GM19351 (cell line): ENCODE data around the gene GJA9.
"Not testable (repeated sequence)": the region's sequence is repeated elsewhere in the genome, so short reads cannot be mapped to it uniquely, and the experiment has no call there.

ENCODE experiments used
- ATAC-seq: cut with Tn5 transposase; IDR thresholded peaks from one replicate; pipeline ENCODE4 v1.9.1; 2021; ENCODE audit warnings: mild to moderate bottlenecking, moderate library complexity; ENCODE audit not compliant: unreplicated experiment

GJA9 gene

DNA sequence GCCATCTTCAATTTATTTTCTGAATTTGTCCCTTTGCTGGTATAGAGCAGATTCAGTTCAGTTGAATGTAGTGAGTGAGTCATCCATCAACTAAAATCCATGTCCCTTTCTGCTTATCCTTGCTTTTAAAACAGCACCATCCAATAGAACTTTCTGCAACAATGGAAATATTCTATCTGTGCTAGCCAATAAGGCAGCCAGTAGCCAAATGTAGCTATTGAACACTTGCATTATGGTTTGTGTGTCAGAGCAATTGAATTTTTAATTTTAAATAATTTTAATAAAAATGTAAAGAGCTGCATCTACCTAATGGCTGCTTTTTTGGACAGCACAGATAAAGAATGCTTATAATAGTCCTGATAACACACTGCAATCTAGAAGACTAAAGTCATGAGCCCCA lies at the start of gene GJA9:
Gene GJA9, minus strand, starts transcription at position 101 of the 400 bp plus-strand sequence. CDS start 5,489 bp downstream, outside the sequence.
- ATAC-seq = no peak

DNA sequence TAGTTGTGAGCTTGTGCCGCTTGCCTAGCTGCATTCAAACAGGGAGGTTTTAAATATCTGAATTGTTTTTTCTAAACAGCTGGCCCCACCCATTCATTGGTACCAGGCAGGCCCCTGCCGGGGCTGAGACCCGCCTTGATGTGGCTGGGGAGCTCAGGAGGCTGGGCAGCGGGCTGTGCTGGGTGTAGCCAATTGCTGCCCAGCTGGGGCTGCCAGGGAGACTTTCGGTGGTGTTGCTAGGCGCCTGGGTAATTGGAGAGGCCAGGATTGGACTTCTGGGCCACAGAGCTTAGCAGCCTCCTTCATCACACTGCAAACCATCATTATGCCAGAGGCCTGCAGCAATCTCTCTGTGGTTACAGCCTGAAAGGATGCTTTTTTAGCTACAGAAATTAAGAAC lies 48.1 kb upstream of the GJA9 start:
- no peak for ATAC-seq

DNA sequence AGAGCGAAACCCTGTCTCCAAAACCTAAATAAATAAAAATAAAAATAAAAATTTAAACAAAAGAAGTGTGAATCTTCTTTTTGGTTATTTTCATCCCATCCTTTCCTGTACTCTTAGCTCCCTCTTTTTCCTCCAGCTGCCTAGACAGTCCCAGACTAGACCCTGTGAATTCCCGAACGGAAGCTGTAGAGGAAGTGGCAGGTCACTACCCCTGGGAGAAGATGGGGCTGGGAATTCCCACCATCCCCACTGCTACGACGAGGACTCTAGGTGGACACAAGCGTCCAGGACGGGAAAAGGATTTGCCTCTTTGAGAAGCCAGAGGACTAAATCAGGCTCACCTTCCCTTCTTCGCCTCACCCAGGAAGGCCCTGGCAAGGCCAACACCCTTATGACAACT lies 47.7 kb upstream of the GJA9 start:
- ATAC-seq = no peak

DNA sequence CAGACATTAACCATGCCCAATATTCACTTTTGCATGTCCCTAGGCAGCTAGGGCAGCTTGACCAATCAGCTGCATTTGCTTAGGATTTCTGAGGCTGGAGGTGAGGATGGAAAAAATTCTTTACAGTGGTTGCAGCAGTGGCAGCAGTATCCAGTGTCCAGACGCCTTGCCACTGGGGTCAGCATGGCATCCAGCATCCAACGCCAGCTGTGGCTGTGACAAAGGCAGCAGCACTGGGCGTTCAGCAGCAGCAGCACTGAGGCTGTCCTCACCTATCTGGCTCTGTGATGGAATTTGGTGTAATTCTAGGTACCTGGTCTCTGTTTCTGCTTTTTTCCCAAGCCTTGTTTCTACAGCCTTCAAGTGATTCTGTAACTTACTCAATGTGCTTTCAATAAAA lies 44.7 kb upstream of the GJA9 start:
- ATAC-seq = no peak

DNA sequence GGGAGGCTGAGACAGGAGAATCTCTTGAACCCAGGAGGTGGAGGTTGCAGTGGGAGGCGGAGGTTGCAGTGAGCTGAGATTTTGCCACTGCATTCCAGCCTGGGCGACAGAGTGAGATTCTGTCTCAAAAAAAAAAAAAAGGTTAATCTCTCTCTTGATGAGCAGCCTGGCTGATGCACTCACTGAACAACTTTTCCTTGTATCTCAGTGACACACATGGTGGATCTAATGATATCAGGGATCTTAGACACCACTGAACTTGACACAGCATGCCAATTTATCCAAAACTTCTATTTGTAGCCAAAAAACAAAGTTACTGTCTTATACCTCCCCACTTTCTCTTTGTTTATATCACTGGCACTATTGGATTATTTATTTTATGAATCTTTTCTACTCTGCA lies 44.0 kb upstream of the GJA9 start:
- no peak for ATAC-seq

DNA sequence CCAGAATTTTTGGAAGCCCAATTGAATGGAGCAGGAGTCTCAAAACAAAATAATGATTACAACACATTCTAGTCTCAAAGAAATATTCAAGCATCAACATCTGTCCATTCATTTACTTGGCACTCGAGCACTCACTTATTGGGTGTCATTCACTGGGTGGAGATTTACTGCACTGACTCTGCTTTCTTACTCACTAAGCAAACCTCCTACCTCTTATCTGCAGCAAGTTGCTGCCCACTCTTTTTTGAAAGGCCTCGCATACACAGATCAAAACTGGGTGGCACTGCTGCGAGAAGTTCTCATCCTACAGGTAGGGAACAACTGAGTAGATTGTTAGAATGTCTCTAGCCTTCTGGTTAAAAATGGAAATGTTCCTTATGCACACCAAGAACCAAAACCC lies 42.2 kb upstream of the GJA9 start:
- ATAC-seq = no peak

DNA sequence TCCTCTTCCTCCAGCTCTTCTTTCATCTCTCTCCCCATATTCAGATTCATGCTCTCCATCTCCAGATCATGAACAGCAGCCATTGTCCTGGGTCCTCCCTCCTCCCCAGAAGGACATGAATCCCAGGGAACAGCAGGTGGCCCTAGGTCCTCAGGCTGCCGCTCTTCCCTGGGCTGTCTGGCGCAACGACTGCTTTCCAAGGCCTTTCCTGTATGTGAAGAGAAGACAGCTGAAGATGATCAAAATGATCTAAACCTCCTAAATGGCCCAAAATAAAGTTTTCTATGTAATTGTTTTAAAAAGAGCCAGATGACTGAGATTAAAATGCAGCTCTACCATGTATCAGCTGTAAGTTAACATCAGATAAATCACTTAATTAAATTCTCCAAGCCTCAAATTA lies 37.7 kb upstream of the GJA9 start:
- ATAC-seq = no peak

DNA sequence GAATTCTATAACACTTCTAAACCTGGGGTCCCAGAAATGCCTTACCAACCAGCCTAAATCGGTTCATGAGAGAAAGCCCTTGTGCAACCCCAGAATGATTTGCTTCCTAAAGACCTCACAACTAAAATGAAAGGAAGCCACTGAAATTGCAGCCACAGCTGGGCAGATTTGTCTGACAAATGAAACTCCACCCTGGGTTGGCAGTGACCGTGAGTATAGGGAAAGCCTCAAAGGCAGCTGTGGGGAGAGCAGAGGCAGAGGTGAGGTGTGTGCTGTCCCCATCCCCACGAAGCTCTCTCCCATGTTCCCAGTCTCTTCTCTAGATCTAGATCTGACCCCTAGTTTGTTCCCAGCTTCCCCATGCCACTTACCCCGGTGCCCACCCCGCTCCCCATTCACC lies 37.2 kb upstream of the GJA9 start:
- no peak for ATAC-seq

DNA sequence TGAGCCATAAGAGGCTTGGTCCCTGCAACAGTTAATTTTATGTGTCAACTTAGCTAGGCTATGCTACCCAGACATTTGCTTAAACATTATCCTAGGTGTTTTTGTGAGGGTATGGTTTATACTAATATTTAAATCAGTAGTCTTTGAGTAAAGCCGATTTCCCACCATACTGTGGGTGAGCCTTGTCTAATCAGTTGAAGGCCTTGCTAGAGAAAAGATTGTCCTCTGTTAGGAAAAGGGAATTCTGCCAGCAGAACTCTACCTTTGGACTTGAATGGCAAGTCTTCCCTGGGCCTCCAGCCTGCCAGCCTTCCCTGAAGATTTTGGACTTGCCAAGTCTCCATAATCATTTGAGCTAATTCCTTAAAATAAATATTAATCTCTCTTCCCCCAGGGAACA lies 36.4 kb upstream of the GJA9 start:
- no peak for ATAC-seq

DNA sequence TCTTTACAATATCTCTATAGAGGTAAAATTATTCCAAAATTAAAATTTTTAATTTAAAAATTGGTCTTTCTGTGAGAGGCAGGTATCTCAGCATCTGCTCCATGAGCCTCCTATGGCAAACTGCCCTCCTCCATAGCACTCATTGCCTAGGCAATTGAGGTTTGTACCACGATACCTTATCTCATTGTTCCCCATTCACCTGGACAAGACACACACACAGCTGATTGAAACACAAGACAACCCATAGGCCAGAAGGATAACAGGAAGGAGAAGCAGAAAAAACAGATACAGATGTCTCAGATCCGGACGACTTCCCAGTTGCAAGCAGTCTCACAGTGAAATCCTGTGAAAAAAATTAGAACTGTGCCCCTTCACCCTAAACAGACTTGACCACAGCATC lies 36.0 kb upstream of the GJA9 start:
- no peak for ATAC-seq

DNA sequence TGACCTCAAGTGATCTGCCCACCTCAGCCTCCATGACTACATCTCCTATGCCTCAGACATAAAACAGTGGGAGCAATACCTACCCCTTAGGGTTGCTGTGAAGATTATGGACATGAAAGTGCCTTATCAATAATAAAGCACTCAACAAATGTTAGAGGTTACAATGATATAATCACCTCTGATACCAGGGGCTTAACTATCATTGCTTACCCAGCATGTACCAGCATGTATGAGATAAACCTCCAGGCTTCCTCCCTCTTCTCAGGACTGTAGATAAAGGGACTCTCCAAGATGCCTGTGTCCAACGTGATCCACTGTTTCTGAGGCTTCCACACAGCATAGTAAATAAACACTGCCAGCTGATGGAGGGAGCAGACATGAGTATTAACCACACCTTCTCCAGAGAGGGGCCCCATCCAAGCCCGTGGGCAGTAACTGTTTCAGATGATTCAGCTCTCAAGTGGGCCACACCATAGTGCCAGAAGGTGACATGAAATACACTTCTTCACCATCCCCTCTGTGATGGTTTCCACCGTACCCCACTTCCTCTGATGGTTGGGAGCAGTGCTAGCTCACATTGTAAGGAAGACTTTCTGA lies 34.1 kb upstream of the GJA9 start:
- no peak for ATAC-seq

DNA sequence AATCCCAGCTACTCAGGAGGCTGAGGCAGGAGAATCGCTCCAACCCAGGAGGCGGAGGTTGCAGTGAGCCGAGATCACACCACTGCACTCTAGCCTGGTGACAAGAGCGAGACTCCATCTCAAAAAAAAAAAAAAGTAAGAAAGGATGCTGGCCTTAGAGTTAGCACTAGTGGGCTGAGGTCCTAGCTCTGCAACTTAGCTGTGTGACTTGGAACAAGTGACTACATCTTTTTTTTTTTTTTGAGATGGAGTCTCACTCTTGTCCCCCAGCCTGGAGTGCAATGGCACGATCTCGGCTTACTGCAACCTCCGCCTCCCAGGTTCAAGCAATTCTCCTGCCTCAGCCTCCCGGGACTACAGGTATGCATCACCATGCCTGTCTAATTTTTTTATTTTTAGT lies 33.5 kb upstream of the GJA9 start:
- not testable (repeated sequence) for ATAC-seq

DNA sequence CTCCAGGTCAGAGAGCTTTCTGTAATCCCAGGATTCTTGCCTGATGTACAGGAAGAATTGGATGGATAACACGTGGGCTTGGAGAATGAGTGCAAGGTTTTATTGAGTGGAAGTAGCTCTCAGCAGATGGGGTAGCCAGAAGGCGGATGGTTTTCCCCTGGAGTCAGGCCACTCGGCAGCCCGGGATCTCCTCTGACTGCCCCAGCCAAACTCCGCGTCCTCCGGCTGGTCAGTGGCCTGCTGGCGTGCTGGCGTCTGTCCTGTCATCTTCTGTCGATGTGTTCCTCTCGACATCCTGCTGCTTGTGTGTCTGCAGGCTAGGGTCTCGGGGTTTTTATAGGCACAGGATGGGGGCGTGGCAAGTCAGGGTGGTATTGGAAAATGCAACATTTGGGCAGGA lies 27.4 kb upstream of the GJA9 start:
- no peak for ATAC-seq

DNA sequence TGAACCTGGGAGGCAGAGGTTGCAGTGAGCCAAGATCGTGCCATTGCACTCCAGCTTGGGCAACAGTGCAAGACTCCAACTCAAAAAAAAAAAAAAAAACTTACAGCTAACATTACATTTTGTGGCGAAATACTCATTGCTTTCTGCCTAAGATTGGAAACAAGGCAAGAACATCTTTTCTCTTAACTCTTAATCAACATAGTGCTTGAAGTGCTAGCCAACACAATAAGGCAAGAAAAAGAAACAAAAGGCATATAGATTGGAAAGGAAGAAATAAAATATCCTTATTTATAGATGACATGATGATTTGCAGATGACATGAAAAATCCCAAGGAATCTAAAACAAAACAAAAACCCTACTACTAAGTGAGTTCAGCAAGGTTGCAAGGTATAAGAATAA lies 24.6 kb upstream of the GJA9 start:
- ATAC-seq = no peak

DNA sequence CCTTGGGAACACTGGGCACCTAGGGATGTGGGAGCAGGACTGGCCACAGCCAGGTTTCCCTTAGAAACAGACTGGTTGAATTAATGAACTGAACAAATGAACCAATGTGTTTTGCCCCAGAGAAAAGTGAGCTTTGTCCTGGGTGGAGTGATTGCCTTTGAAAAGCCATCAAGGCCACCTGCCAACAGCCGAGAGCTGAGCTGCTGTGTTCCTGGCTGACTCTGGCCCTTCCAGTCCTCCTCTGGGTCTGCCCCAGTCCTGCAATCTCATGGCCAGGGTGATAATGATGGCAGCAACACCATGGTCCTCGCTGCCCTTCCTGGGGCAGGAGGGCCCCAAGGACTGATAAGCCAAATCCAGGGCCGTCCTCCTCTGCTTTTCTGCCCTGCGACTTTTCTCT lies 18.2 kb upstream of the GJA9 start:
- ATAC-seq = no peak

DNA sequence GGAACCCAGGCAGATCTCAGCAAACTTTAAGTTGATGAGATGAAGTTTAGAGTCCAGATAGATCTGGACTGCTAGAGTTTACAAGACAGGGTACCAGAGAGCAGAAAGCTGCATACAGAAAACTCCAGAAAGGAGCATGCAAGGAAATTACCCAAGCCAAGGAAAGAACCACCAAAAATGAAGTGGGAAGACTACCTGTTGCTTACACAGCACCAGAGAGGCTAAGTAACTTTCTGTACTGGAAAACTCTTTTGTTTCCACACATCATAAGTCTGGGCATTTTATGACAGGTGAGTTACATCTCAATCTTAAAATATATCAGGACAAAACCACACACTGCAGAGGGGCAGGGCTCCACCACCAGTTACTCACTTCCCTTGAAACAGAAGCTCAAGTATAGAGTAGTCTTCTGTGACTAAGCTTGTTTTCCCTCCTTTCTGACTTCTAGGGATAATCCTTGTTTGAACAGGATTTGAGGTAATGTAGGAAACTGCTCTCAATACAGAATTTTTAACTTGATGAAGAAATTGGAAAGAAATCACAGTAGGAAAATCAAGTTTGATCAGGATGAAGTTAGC lies 17.4 kb upstream of the GJA9 start:
- ATAC-seq = no peak

DNA sequence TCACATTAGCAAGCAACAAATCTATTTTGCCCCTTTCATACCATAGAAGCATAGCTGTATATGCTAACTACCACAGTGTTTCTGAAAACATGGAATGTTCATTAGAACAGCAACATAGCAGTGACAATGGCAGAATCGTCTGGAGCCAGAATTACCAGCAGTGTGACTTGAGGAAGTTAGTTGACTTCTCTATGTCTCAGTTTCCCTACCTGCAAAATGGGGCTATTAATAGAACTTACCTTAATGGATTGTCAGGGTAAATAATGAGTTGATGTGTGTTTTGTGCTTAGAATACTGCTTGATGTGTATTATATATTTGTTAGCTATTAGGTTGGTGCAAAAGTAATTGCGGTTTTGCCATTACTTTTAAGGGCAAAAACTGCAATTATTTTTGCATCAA lies 14.8 kb upstream of the GJA9 start:
- no peak for ATAC-seq

DNA sequence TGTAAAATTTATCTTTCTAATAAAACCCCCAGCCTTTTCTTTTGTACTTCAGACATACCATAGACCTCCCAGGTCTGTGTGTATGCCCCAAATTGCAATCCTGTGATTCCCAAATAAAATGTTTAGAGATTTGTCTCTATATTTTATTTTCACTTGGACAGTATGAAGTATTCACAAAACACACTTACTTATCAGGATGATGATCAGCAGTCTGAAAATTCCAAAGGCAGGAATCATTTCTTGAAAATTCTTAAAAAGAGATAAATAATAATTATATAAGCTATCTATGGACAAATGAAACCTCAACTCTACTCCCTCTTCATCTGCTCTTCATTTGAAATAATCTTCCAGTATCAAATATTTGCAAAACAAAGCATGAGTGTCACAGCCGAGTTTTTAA lies 11.6 kb upstream of the GJA9 start:
- no peak for ATAC-seq

DNA sequence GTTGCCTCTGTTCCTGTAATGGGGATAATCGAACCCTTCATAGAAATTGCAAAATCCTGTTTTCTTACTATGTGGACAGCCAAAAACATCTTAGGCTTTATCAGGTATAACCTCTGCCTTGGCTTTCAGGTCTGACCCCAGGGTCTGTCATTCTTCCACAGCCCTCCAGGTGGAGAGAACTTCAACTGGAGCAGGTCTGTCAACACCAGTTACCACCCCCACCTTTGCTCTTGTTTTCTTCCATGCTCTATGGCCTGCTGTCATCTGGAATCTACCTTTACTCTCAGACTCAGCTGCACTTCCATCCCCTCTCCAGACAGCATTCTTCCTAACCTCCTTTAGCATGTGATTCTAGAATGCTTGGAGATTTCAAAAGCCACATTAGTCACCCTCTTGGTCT lies 10.4 kb upstream of the GJA9 start:
- ATAC-seq = no peak

DNA sequence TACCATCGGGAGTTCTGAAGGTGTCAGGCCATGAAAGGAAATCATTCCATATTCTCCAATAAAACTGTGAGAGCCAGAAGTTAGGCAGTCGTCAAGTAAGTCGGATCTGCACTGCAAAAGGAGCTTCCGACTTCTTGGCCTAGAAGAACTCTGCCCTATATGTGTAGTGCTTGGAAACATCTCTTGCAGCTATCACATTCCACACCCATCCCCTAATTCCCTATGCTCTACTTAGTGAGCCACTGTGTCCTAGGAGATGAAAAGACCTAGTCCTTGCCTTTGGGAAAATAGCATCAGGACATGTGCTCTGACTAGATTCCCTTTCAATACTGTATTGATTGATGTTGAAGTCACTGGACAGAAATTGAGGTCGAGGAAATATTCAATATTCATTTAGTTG lies 8.2 kb upstream of the GJA9 start:
- no peak for ATAC-seq

DNA sequence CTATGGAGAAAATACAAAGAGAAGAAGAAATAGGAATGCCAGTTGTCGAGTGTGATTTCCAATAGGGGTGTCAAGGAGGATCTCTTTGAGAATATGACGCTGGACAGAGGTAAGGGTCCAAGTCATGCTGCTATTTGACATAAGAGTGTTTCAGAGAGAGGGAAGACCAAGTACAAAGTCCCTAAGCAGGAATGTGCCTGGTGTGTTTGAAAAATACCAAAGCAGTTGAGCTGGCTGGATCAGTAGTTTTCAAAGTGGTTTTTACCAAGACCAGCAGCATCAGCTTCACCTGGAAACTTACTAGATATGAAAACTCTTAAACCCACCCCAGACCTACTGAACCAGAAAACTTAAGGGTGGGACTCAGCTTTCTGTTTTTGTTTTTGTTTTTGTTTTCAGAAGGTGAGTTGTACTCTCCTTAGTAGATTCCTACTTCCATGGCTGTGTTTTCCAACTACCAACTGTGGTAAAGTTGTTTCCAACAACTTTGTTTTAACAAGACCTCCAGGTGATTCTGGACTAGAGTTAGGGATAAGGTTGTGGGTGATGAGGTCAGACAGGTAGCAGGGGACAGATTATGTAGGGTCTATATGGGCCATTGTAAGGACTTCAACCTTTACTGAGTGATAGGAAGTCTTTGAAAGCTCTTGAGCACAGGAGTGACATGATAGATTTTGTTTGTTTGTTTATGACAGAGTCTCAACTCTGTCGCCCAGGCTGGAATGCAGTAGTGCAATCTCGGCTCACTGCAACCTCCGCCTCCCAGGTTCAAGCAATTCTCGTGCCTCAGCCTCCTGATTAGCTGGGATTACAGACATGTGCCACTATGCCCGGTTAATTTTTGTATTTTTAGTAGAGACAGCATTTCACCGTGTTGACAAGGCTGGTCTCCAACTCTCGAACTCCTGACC lies 7.3 kb upstream of the GJA9 start:
- ATAC-seq = no peak

DNA sequence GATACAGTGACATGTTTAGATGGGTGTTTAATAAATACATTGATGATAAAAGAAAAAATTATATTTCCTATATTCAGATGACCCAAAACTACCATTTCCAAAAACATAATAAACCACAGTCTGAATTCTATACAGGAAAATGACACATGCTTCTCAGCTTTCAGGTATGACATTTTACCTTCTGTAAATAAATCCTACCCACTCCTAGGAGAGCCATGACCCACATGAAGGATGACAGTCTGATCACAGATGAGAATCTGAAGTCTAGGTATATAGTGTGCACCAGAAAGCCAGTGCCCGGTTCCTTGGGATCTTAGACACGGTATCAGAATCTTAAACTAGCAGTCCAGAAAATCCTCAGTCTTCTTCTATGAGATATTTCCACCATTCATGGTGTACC lies 3.7 kb upstream of the GJA9 start:
- no peak for ATAC-seq
